GM10248 (cell line): ENCODE data around the gene KICS2.

Source experiments
- CTCF ChIA-PET: fragments of 300-600 bp; sonication (Branson Sonifier 250); formaldehyde crosslinking; extraction: SDS; loops from one replicate; lab custom pipeline; 2021; ENCODE audit warnings: antibody characterized with exemption; lab: Yijun Ruan, JAX
- POLR2A ChIA-PET: fragments of 350-650 bp; sonication (Branson Sonifier 250); formaldehyde crosslinking; extraction: SDS; loops from one replicate; lab custom pipeline; 2020; ENCODE audit warnings: antibody characterized with exemption; lab: Yijun Ruan, JAX
- DNase-seq: peaks from one replicate; pipeline ENCODE4 v3.0.0; 2012; ENCODE audit errors: extremely low spot score
- CTCF ChIP-seq: IDR thresholded peaks from 2 replicates; pipeline ENCODE4 v1.5.1; 2012; ENCODE audit warnings: mild to moderate bottlenecking, low read depth; ENCODE audit errors: extremely low read depth, missing control alignments, control extremely low read depth

The KICS2 gene

GRCh38 chr12:64175254-64175945 is 46.7 kb downstream of the KICS2 start:
- CTCF ChIA-PET: interaction anchor here (1.0 kb wide), 1 partner anchor 10 kb away, joined by 3 read pairs; no protein-coding TSS in a partner anchor
- POLR2A ChIA-PET: no interaction called here
- no peak for DNase-seq
- TF ChIP-seq CTCF: no peak

DNA sequence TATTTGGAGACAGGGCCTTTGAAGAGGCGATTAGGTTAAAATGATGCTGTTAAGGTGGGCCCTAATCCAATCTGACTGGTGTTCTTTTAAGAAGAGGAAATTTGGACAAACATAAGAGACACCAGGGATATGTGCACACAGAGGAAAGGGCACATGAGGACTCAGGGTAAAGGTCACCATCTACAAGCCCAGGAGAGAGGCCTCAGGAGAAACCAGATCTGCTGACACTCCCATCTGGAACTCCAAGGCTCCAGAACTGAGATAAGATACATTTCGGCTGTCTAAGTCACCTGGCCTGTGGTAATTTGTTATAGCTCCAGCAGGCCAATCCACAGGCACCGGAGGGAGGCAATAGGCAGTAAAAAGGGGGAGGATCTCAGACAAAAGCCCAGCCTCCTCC is 48.6 kb downstream of the KICS2 start:
- ChIA-PET CTCF (no interaction called here), POLR2A (no interaction called here)
- TF ChIP-seq CTCF: no peak
- no peak for DNase-seq
